Kidney (tissue), 14 donors: ENCODE results near the gene SUPT6H. TPM values are rescaled to one million over a fixed set of nuclear protein-coding genes. Genes with fewer than 3 reads are reported as not detected.

Experiments
- DNase-seq, 5 donors: peaks; one replicate each; pipeline ENCODE4 v3.0.0-alpha.2; 2013 to 2020
- FAIRE-seq: peaks from 2 replicates; lab custom pipeline; 2012; peaks lifted over from hg19 to GRCh38; lab: Jason Lieb, UNC
- H3K27ac ChIP-seq, 2 donors: one replicate each; pipeline ENCODE4 v1.7.0; 2013; ENCODE audit warnings: low read depth in 2 of 2, low read length in 2 of 2, inconsistent platforms in 1 of 2
- H3K27me3 ChIP-seq: one replicate; pipeline ENCODE4 v1.7.1; 2013; ENCODE audit warnings: low read length, inconsistent platforms; ENCODE audit not compliant: control insufficient read depth, insufficient read depth
- H3K36me3 ChIP-seq, 3 donors: one replicate each; pipeline versions ENCODE4 v1.7.0 to v1.7.1; 2013; ENCODE audit warnings: low read length in 3 of 3, control low read depth in 1 of 3, inconsistent platforms in 1 of 3; ENCODE audit not compliant: insufficient read depth in 3 of 3, control insufficient read depth in 2 of 3
- H3K4me1 ChIP-seq, 3 donors: one replicate each; pipeline versions ENCODE4 v1.7.0 to v1.7.1; 2013; ENCODE audit warnings: low read length in 3 of 3, inconsistent platforms in 1 of 3, low read depth in 1 of 3; ENCODE audit not compliant: control insufficient read depth in 2 of 3, insufficient read depth in 2 of 3
- H3K4me3 ChIP-seq, 3 donors: one replicate each; pipeline versions ENCODE4 v1.7.0 to v1.8.1; 2013; ENCODE audit warnings: low read length in 3 of 3, control low read depth in 1 of 3, inconsistent platforms in 1 of 3
- H3K9ac ChIP-seq, 3 donors: one replicate each; pipeline versions ENCODE4 v1.7.0 to v1.7.1; 2013; ENCODE audit warnings: low read length in 3 of 3, control low read depth in 1 of 3, inconsistent platforms in 1 of 3
- H3K9me3 ChIP-seq, 3 donors: one replicate each; pipeline versions ENCODE4 v1.7.0 to v1.7.1; 2013; ENCODE audit warnings: low read length in 3 of 3, control low read depth in 1 of 3, inconsistent platforms in 1 of 3; ENCODE audit not compliant: control insufficient read depth in 2 of 3, insufficient read depth in 1 of 3
- intact Hi-C: fragments of 100-400 bp; cut with DNase I; formaldehyde crosslinking; loops from one replicate; pipeline ENCODE4 v1.11.1; 2022
- polyA plus RNA-seq: library from polyadenylated mRNA; stranded (reverse); fragments of 350-450 nt; fragmentation: Illumina TruSeq; extraction: RNeasy Lipid Tissue Mini Kit (QIAGEN cat#74804); gene quantifications from one replicate; pipeline ENCODE4 v1.2.3, GENCODE V29; 2014; ENCODE audit warnings: low read depth, low replicate concordance; ENCODE audit not compliant: insufficient read depth
- total RNA-seq: library from RNA; stranded (reverse); fragmentation: NEBNext Ultra II Directional; extraction: Animal tissue kit (Norgen Biotek cat#: 25700); gene quantifications from one replicate; pipeline ENCODE4 v1.2.1, GENCODE V29; 2021
- TF ChIP-seq, protein P1 (sequence below): IDR thresholded peaks from 3 replicates; pipeline ENCODE4 v1.5.1; 2012; ENCODE audit warnings: mild to moderate bottlenecking, moderate library complexity, borderline replicate concordance; ENCODE audit not compliant: insufficient read depth; ENCODE audit errors: extremely low read depth
- donor health status: control.
- donor health status: control.
- donor health status: control.
- donor health status: control.
- donor health status: control.
- donor health status: DM: yes; HTN: yes; CAD: no.
- donor health status: Normal renal cell carcinoma (clear cell type).

Gene SUPT6H
- total and polyA plus RNA-seq, 2 donors from 2014 or later = 21.4 to 61.5 TPM

DNA sequence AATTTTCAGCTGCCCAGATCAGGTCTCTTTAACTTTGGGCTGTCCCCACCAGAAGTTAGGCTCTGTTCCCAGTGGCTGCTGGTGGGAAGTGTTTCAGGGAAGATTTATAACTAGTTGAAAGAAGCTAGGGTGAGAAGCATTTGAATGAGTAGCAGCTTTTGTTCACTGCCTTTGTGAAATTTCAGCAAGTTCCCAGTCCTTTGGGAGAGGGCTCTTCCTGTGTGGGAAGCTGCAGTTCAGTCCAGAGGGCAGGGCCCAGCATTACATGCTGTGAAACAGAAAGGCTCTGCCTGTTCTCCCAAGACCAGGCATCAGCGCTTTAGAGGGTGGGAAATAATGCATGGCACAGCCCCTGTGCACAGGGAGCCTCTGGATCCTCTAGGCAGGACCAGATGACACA lies 31.9 kb downstream of the SUPT6H start:
- Histone ChIP-seq H3K36me3 (peaks cover 6 to 72% (median 59%) of the 10 kb centered on the region in 3 donors), H3K27me3 (no peaks in the 10 kb centered on the region), H3K4me3 (no peak overlapping the region), H3K27ac (no peak overlapping the region), H3K4me1 (peaks cover 0 to 8% (median 3%) of the 10 kb centered on the region in 3 donors), H3K9ac (no peak overlapping the region), H3K9me3 (no peaks in the 10 kb centered on the region)
- DNase-seq = peak in 1 of 5 donors; percentile 13
- intact Hi-C loops = no loop called here
- FAIRE-seq = no peak
- TF ChIP-seq, protein P1, sequence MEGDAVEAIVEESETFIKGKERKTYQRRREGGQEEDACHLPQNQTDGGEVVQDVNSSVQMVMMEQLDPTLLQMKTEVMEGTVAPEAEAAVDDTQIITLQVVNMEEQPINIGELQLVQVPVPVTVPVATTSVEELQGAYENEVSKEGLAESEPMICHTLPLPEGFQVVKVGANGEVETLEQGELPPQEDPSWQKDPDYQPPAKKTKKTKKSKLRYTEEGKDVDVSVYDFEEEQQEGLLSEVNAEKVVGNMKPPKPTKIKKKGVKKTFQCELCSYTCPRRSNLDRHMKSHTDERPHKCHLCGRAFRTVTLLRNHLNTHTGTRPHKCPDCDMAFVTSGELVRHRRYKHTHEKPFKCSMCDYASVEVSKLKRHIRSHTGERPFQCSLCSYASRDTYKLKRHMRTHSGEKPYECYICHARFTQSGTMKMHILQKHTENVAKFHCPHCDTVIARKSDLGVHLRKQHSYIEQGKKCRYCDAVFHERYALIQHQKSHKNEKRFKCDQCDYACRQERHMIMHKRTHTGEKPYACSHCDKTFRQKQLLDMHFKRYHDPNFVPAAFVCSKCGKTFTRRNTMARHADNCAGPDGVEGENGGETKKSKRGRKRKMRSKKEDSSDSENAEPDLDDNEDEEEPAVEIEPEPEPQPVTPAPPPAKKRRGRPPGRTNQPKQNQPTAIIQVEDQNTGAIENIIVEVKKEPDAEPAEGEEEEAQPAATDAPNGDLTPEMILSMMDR = no peak

- TF ChIP-seq, protein P1 = no peak
- Histone ChIP-seq H3K4me1 (peaks cover 0 to 10% (median 3%) of the 10 kb centered on the region in 3 donors), H3K36me3 (peaks cover 2 to 86% (median 80%) of the 10 kb centered on the region in 3 donors), H3K9ac (no peak overlapping the region), H3K9me3 (no peaks in the 10 kb centered on the region), H3K4me3 (no peak overlapping the region), H3K27ac (peak overlapping the region in 1 of 2 donors; percentile 7), H3K27me3 (no peaks in the 10 kb centered on the region)
- DNase-seq (peak in 4 of 5 donors; percentile 6 to 72 (median 36)), FAIRE-seq (no peak)
- intact Hi-C loops = no loop called here
Measured at GRCh38 chr17:28698253-28698941, 36.4 kb downstream of the SUPT6H start.

DNA sequence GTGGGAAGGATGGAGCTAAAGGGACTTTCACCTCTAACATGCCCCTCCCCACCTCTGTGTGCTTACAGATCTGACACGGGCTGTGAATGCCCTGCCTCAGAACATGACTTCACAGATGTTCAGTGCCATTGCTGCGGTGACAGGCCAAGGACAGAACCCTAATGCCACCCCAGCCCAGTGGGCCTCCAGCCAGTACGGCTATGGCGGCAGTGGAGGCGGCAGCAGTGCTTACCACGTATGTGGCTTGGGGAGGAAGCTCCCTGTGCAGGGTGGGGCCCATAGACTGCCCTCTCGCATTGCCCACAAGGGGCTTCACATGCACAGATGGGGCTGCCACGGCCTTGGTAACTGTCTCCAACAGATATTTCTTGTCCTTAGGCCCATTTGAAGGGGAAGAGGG lies 38.3 kb downstream of the SUPT6H start:
- no peaks in the 10 kb centered on the region for H3K9me3 ChIP-seq
- FAIRE-seq (no peak), DNase-seq (no peak)
- H3K4me3 ChIP-seq = no peak overlapping the region
- intact Hi-C loops = no loop called here
- no peak overlapping the region for H3K27ac ChIP-seq
- H3K4me1 ChIP-seq = peaks cover 0 to 10% (median 3%) of the 10 kb centered on the region in 3 donors
- TF ChIP-seq, protein P1 = no peak
- no peaks in the 10 kb centered on the region for H3K27me3 ChIP-seq
- H3K36me3 ChIP-seq = peaks cover 2 to 70% (median 62%) of the 10 kb centered on the region in 3 donors
- no peak overlapping the region for H3K9ac ChIP-seq
